ENCODE data around the gene GPR33. TPM values are rescaled to one million over a fixed set of nuclear protein-coding genes. Genes with fewer than 3 reads are reported as not detected.

Gene GPR33
- total RNA-seq, 2 experiments from 2014 or later, result not detected

- no peaks in the 10 kb centered on the region for H3K9me3 ChIP-seq (ENCODE audit: low read length)
- no peaks in the 10 kb centered on the region for H3K36me3 ChIP-seq (ENCODE audit: insufficient read depth, low read length)
- ChIA-PET CTCF (ENCODE audit: unreplicated experiment) (no interaction called here), POLR2A (no interaction called here)
- H4K20me1 ChIP-seq (ENCODE audit: insufficient read depth, low read length), result no peaks in the 10 kb centered on the region
- H3K4me3 ChIP-seq (ENCODE audit: low read depth, low read length, poor library complexity, severe bottlenecking), result no peak overlapping the region
- peak overlapping the region; percentile 16; the same call in 1 of the 2 replicates for H2AFZ ChIP-seq (ENCODE audit: low read length)
- peak; percentile 3 for DNase-seq (ENCODE audit: low spot score)
- H3K79me2 ChIP-seq (ENCODE audit: insufficient read depth, low read depth, low read length), result peaks cover 4% of the 10 kb centered on the region; the same call in 1 of the 2 replicates
- no peaks in the 10 kb centered on the region for H3K9me2 ChIP-seq (ENCODE audit: insufficient read depth, low read length)
- no TSS peak for BruUV-seq (replicated peaks)
- no peak overlapping the region for H3K27ac ChIP-seq (ENCODE audit: low read depth, low read length, poor library complexity, severe bottlenecking)
- peaks cover 10% of the 10 kb centered on the region for H3K4me1 ChIP-seq (ENCODE audit: insufficient read depth, low read length, poor library complexity, severe bottlenecking)
- TF ChIP-seq EZH2phosphoT487 (IDR thresholded peaks at IDR 0.05; ENCODE audit: borderline replicate concordance, low read depth, low read length), result no peak
- TF ChIP-seq CTCF (conservative IDR thresholded peaks at IDR 0.05; ENCODE audit: low read length), result no peak
- H3K4me2 ChIP-seq (ENCODE audit: low read length), result no peak overlapping the region
- intact Hi-C loops (cut with micrococcal nuclease; ENCODE audit: unreplicated experiment), result no loop called here
Measured at GRCh38 chr14:31461545-31461944, 26.3 kb downstream of the GPR33 start.

- H3K79me2 ChIP-seq (ENCODE audit: insufficient read depth, low read depth, low read length), result peaks cover 19% of the 10 kb centered on the region; the same call in 1 of the 2 replicates
- BruUV-seq (replicated peaks), result no TSS peak
- H3K4me3 ChIP-seq (ENCODE audit: low read depth, low read length, poor library complexity, severe bottlenecking), result peak overlapping the region; percentile 81
- ChIA-PET POLR2A (interaction anchor here (0.6 to 3.2 kb wide), 22 partner anchors 9 to 542 kb away, joined by 3 to 19 read pairs (median 4); partner anchors contain the start of genes GPR33 and HEATR5A), CTCF (ENCODE audit: unreplicated experiment) (interaction anchor here (1.3 kb wide), 1 partner anchor 37 kb away, joined by 5 read pairs; the partner anchor contains the start of gene HEATR5A)
- no peaks in the 10 kb centered on the region for H3K9me3 ChIP-seq (ENCODE audit: low read length)
- no peak overlapping the region for H3K27ac ChIP-seq (ENCODE audit: low read depth, low read length, poor library complexity, severe bottlenecking)
- H4K20me1 ChIP-seq (ENCODE audit: insufficient read depth, low read length), result no peaks in the 10 kb centered on the region
- intact Hi-C loops (cut with micrococcal nuclease; ENCODE audit: unreplicated experiment), result loop anchor here (1.0 to 5.0 kb wide), 4 partner anchors 38 to 744 kb away; partner anchors contain the start of genes HEATR5A, NUBPL, RNU6-7 and RNU6-8
- no peaks in the 10 kb centered on the region for H3K9me2 ChIP-seq (ENCODE audit: insufficient read depth, low read length)
- 0 out of 2 replicates have a peak, but pooled peaks have one; percentile 5 for TF ChIP-seq CTCF (conservative IDR thresholded peaks at IDR 0.05; ENCODE audit: low read length)
- no peak for TF ChIP-seq EZH2phosphoT487 (IDR thresholded peaks at IDR 0.05; ENCODE audit: borderline replicate concordance, low read depth, low read length)
- peaks cover 17% of the 10 kb centered on the region for H3K4me1 ChIP-seq (ENCODE audit: insufficient read depth, low read length, poor library complexity, severe bottlenecking)
- peak overlapping the region; percentile 83 for H3K4me2 ChIP-seq (ENCODE audit: low read length)
- peaks cover 4% of the 10 kb centered on the region; the same call in 1 of the 2 replicates for H3K36me3 ChIP-seq (ENCODE audit: insufficient read depth, low read length)
- peak overlapping the region; percentile 90 for H2AFZ ChIP-seq (ENCODE audit: low read length)
- DNase-seq (ENCODE audit: low spot score), result no peak
Measured at GRCh38 chr14:31457665-31458659, 29.9 kb downstream of the GPR33 start.

Data from OCI-LY7 (cell line).